ENCODE measurements around the gene TRIM48.
"Not testable (repeated sequence)": the region's sequence is repeated elsewhere in the genome, so short reads cannot be mapped to it uniquely, and the experiment has no call there.

TRIM48 gene
- 0 reads per million in 4 donors for total RNA-seq

DNA sequence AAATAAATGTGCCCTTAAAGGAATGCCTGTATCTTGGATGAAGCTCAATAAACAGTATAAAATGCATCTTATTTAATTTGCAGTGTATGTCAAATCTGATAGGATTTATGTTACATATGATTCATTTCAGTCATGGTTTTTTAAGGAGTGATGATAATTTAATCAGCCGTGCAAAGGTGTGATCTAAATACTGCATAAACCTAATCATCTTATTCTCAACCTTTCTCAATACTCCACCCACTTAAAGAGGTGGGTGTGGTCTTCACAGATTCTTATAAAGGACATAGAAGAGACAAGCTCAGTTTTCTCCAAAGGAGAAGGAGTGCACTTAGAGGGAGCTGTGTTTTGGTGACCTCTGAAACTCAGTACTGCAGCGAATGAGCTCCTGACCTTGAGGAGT is at the start of gene TRIM48:
TRIM48 (plus strand) TSS at position 301 of the 400 bp plus-strand sequence. CDS start 113 bp downstream, outside the sequence.
- DNase-seq, result not testable (repeated sequence)

- peak in 1 of 5 donors; percentile 3 for DNase-seq
These were observed 23.6 kb upstream of the TRIM48 start for GRCh38 chr11:55238316-55238715.

DNA sequence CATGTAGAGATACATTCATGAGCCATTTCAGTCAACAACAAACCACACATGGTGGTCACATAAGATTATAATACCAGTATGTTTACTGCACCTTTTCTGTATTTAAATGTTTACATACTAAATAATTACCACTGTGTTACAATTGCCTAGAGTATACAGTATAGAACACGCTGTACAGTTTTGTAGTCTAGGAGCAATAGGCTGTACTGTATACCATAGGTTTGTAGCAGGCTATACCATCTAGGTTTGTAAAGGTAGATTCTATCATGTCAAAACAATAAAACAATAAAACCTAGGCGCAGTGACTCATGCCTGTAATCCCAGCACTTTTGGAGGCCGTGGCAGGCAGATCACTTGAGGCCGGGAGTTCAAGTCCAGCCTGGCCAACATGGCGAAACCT is 1.1 kb downstream of the TRIM48 start:
- no peak for DNase-seq

All from T-helper 1 cell (primary cell).